Loucy (cell line): Measurements from ENCODE around the gene SCTR.

Experiments
- CTCF ChIP-seq: fragments of 200-600 bp; sonication (generic); conservative IDR thresholded peaks from 2 replicates; pipeline ENCODE4 v1.5.1; 2014; ENCODE audit warnings: mild to moderate bottlenecking, antibody characterized with exemption, low read length
- EZH2phosphoT487 ChIP-seq: fragments of 200-600 bp; IDR thresholded peaks from 2 replicates; pipeline ENCODE4 v1.6.1; 2018; ENCODE audit warnings: antibody characterized with exemption, mild to moderate bottlenecking, moderate library complexity, borderline replicate concordance

GRCh38 chr2:119487434-119488244 lies 36.6 kb downstream of the SCTR start:
- no peak for TF ChIP-seq CTCF
- no peak for TF ChIP-seq EZH2phosphoT487
